Rectal smooth muscle tissue (tissue), 1 donor: ENCODE data around the gene MAP3K3.

Source experiments
- H3K27ac ChIP-seq: one replicate; pipeline ENCODE4 v1.7.0; 2013; ENCODE audit warnings: low read depth, low read length, inconsistent platforms
- H3K27me3 ChIP-seq: one replicate; pipeline ENCODE4 v1.7.0; 2013; ENCODE audit warnings: low read length; ENCODE audit not compliant: control insufficient read depth, insufficient read depth
- H3K36me3 ChIP-seq: one replicate; pipeline ENCODE4 v1.7.0; 2013; ENCODE audit warnings: low read length; ENCODE audit not compliant: control insufficient read depth, insufficient read depth
- H3K4me1 ChIP-seq: one replicate; pipeline ENCODE4 v1.7.0; 2013; ENCODE audit warnings: low read length; ENCODE audit not compliant: control insufficient read depth, insufficient read depth
- H3K4me3 ChIP-seq: one replicate; pipeline ENCODE4 v1.7.0; 2013; ENCODE audit warnings: low read length
- H3K9ac ChIP-seq: one replicate; pipeline ENCODE4 v1.7.0; 2013; ENCODE audit warnings: low read length

The MAP3K3 gene

GRCh38 chr17:63675607-63676546 is 53.7 kb downstream of the MAP3K3 start:
- no peaks in the 10 kb centered on the region for H3K27me3 ChIP-seq
- H3K9ac ChIP-seq, result no peak overlapping the region
- H3K4me1 ChIP-seq, result peaks cover 10% of the 10 kb centered on the region
- no peaks in the 10 kb centered on the region for H3K36me3 ChIP-seq
- H3K4me3 ChIP-seq, result peak overlapping the region; percentile 14
- H3K27ac ChIP-seq, result peak overlapping the region; percentile 57

- Histone ChIP-seq H3K4me1 (peaks cover 15% of the 10 kb centered on the region), H3K27me3 (no peaks in the 10 kb centered on the region), H3K36me3 (no peaks in the 10 kb centered on the region), H3K27ac (no peak overlapping the region), H3K4me3 (no peak overlapping the region), H3K9ac (no peak overlapping the region)
Observed at GRCh38 chr17:63676584-63676983, 54.4 kb downstream of the MAP3K3 start.

DNA sequence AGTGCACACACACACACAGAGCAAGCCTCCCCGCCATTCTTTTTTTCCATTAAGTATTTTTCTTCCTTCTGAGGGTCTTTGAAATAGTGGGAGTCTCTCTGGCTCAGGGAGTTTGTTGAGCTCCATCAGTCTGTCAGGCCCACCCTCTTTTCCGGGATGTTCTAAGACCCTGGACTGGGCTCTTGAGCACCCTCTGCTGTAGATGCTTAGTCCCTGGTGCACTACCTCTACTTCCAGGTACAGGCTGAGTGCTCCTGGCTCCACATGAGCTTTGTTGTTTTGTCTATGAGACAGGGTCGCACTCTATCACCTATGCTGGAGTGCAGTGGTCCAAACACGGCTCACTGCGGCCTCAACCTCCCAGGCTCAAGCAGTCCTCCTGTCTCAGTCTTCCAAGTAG is 57.0 kb downstream of the MAP3K3 start:
- Histone ChIP-seq H3K4me1 (peaks cover 17% of the 10 kb centered on the region), H3K9ac (no peak overlapping the region), H3K4me3 (no peak overlapping the region), H3K36me3 (peaks cover 5% of the 10 kb centered on the region), H3K27ac (no peak overlapping the region), H3K27me3 (no peaks in the 10 kb centered on the region)

GRCh38 chr17:63680700-63681099 is 58.5 kb downstream of the MAP3K3 start:
- Histone ChIP-seq H3K4me1 (peaks cover 17% of the 10 kb centered on the region), H3K27me3 (no peaks in the 10 kb centered on the region), H3K36me3 (peaks cover 5% of the 10 kb centered on the region), H3K27ac (no peak overlapping the region), H3K4me3 (no peak overlapping the region), H3K9ac (no peak overlapping the region)

DNA sequence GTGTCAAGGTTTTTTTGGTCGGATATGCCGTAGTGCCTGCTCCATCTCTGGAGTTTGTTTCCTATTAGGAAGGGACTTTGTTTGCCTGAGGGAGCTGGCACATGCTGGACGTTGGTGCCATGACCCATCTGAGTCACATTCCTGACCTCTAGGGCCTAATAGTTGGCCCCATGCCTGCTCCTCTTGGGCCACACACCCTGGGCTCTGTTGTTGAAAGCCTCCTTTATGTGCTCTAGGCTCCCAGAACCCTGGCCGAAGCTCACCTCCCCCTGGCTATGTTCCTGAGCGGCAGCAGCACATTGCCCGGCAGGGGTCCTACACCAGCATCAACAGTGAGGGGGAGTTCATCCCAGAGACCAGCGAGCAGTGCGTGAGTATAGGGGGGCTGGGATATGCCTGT is 59.3 kb downstream of the MAP3K3 start:
- H3K9ac ChIP-seq, result no peak overlapping the region
- peak overlapping the region; percentile 7 for H3K4me3 ChIP-seq
- H3K27me3 ChIP-seq, result no peaks in the 10 kb centered on the region
- H3K36me3 ChIP-seq, result peaks cover 5% of the 10 kb centered on the region
- H3K4me1 ChIP-seq, result peaks cover 13% of the 10 kb centered on the region
- peak overlapping the region; percentile 12 for H3K27ac ChIP-seq

DNA sequence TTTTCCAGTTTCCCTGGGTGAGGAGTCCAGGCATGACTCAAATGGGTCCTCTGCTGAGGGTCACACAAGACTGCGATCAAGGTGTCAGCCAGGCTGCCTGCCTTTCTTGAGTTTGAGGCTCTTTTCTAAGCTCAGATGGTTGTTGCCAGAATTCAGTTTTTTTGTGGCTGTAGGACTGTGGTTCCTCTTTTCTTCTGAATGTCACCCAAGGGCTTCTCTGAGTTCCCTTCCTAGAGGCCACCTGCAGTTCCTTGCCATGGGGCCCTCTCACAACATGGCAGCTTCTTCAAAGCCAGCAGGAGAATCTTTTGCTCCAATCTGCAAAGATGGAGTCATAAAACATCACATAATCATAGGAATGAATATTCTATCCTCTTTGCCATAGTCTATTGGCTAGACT is 60.2 kb downstream of the MAP3K3 start:
- H3K27me3 ChIP-seq, result no peaks in the 10 kb centered on the region
- H3K27ac ChIP-seq, result no peak overlapping the region
- no peak overlapping the region for H3K9ac ChIP-seq
- H3K4me3 ChIP-seq, result no peak overlapping the region
- peaks cover 13% of the 10 kb centered on the region for H3K4me1 ChIP-seq
- peaks cover 5% of the 10 kb centered on the region for H3K36me3 ChIP-seq

DNA sequence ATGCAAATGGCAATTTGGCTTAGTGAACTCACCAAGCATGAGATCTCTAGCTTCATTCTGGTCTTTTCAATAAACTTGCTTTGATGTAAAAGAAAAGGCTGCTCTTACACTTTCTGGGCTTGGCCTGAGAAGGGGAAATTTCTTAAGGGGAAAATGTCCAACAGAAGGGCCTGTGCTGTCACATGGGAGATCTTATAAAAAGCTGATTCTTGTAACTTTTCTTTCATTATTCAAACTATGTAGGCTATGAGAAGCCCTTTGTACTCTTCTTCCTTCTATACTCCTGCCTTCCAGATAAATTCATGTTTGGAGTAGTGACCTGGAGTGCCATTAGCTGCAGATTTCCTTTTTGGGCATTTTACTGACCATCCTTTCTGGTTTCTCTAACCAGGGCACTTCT is 60.8 kb downstream of the MAP3K3 start:
- Histone ChIP-seq H3K9ac (no peak overlapping the region), H3K36me3 (peaks cover 5% of the 10 kb centered on the region), H3K27ac (no peak overlapping the region), H3K27me3 (no peaks in the 10 kb centered on the region), H3K4me3 (no peak overlapping the region), H3K4me1 (peaks cover 13% of the 10 kb centered on the region)

GRCh38 chr17:63685041-63685440 is 62.8 kb downstream of the MAP3K3 start:
- Histone ChIP-seq H3K9ac (no peak overlapping the region), H3K4me1 (peaks cover 13% of the 10 kb centered on the region), H3K27me3 (no peaks in the 10 kb centered on the region), H3K27ac (peak overlapping the region; percentile 18), H3K4me3 (no peak overlapping the region), H3K36me3 (peaks cover 21% of the 10 kb centered on the region)

- H3K36me3 ChIP-seq, result peaks cover 27% of the 10 kb centered on the region
- H3K9ac ChIP-seq, result no peak overlapping the region
- H3K4me1 ChIP-seq, result peaks cover 13% of the 10 kb centered on the region
- H3K4me3 ChIP-seq, result no peak overlapping the region
- H3K27me3 ChIP-seq, result no peaks in the 10 kb centered on the region
- peak overlapping the region; percentile 18 for H3K27ac ChIP-seq
Observed at GRCh38 chr17:63685578-63685977, 63.4 kb downstream of the MAP3K3 start.

GRCh38 chr17:63686138-63686685 is 64.0 kb downstream of the MAP3K3 start:
- Histone ChIP-seq H3K4me3 (no peak overlapping the region), H3K36me3 (peaks cover 32% of the 10 kb centered on the region), H3K9ac (no peak overlapping the region), H3K4me1 (peaks cover 11% of the 10 kb centered on the region), H3K27me3 (no peaks in the 10 kb centered on the region), H3K27ac (no peak overlapping the region)

- no peak overlapping the region for H3K4me3 ChIP-seq
- peaks cover 6% of the 10 kb centered on the region for H3K4me1 ChIP-seq
- no peak overlapping the region for H3K27ac ChIP-seq
- no peak overlapping the region for H3K9ac ChIP-seq
- H3K27me3 ChIP-seq, result no peaks in the 10 kb centered on the region
- peaks cover 44% of the 10 kb centered on the region for H3K36me3 ChIP-seq
Observed at GRCh38 chr17:63688396-63689020, 66.3 kb downstream of the MAP3K3 start.

DNA sequence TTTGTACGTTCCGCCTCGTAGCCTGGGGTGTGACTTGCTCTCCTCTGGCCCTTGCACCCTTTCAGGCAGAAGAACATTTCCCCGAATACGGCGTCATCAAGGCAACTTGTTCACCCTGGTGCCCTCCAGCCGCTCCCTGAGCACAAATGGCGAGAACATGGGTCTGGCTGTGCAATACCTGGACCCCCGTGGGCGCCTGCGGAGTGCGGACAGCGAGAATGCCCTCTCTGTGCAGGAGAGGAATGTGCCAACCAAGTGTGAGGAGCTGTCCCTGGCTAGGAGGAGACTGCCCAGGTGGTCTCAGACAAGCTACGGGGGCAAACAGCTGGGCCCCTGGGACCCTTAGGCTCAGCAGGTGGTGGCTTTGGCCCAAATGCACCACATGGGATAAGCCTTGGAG is 67.3 kb downstream of the MAP3K3 start:
- Histone ChIP-seq H3K27me3 (no peaks in the 10 kb centered on the region), H3K27ac (no peak overlapping the region), H3K36me3 (peaks cover 50% of the 10 kb centered on the region), H3K4me1 (peaks cover 6% of the 10 kb centered on the region), H3K4me3 (no peak overlapping the region), H3K9ac (no peak overlapping the region)
